ENCODE measurements around the gene INPP5E.

DNA sequence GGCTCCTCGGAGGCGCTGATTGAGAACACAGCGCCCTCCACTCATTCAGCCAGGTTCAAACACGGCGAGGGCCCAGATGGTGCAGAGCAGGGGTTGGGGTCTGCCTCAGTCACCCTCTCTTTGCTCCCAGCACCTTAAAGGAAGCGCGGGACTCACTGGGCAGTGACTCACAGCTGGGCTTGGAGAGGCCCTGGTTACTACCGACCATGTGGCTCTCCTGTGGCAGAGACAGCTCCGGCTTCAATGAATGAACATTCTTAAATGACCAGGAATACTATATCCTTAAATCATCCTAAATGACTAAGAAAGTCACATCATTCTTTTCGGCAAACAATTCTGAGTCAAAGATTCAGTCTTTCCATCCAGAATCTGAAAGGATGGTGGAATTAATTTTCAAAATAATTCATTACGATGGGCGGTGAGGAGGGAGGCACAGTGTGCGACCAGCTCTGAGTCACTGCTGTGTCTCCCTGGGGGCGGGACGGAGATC, 1.6 kb upstream of the INPP5E start:
- TF ChIP-seq, protein P1, sequence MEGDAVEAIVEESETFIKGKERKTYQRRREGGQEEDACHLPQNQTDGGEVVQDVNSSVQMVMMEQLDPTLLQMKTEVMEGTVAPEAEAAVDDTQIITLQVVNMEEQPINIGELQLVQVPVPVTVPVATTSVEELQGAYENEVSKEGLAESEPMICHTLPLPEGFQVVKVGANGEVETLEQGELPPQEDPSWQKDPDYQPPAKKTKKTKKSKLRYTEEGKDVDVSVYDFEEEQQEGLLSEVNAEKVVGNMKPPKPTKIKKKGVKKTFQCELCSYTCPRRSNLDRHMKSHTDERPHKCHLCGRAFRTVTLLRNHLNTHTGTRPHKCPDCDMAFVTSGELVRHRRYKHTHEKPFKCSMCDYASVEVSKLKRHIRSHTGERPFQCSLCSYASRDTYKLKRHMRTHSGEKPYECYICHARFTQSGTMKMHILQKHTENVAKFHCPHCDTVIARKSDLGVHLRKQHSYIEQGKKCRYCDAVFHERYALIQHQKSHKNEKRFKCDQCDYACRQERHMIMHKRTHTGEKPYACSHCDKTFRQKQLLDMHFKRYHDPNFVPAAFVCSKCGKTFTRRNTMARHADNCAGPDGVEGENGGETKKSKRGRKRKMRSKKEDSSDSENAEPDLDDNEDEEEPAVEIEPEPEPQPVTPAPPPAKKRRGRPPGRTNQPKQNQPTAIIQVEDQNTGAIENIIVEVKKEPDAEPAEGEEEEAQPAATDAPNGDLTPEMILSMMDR (IDR thresholded peaks at IDR 0.05): no peak
- TF ChIP-seq POLR2A (IDR thresholded peaks at IDR 0.05): no peak

Measured in uterus (tissue), 2 donors.